ENCODE data around the gene ULK4. TPM values are rescaled to one million over a fixed set of nuclear protein-coding genes. Genes with fewer than 3 reads are reported as not detected.
A peak's percentile ranks its signal among the peaks of the same experiment; 100 is the strongest.

ULK4 gene
- total and polyA plus RNA-seq, 2 of the 8 experiments (the other 6 are each of a cell fraction or from before 2014, with no cell fraction given), result 3.0 to 10.8 TPM

DNA sequence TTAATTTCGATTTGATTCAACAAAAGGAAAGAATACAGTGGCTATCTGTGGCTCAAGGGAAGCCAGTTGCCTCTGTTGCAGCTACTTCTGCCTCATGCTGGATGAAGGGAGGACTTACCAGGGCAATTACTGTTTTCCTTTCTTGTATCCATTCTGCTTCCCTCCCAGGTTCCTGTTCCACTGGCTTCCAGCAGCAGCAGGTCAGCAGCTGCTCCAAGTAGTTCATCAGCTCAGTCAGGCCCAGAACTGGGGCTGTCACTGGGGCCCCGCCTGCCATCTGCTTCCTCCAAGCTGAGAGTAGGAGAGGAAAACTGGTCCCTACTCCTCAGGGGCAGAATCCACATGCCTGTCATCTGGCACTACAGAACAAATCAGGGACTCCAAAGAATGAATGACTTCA lies 48.6 kb upstream of the ULK4 start:
- no peak for FAIRE-seq
- peak overlapping the region in 1 of 4 experiments; percentile 24; a peak in 1 of 7 replicates for H3K9ac ChIP-seq (replicated peaks in 1 of 4; ENCODE audit: extremely low read depth in 1 of 4, low read depth in 3 of 4, low read length in 3 of 4)
- no peaks in the 10 kb centered on the region for H3K9me3 ChIP-seq (ENCODE audit: insufficient read depth in 2 of 2, low read depth in 1 of 2, low read length in 1 of 2)
- H3K4me3 ChIP-seq (ENCODE audit: extremely low read depth in 1 of 4, insufficient read depth in 2 of 4, low read depth in 3 of 4, low read length in 4 of 4), result no peak overlapping the region
- H3K79me2 ChIP-seq (ENCODE audit: control insufficient read depth in 1 of 2, insufficient read depth in 2 of 2, low read length in 2 of 2), result peaks cover 0 to 14% of the 10 kb centered on the region in 2 experiments; a peak in 2 of 4 replicates
- no peak overlapping the region for H2BK15ac ChIP-seq (ENCODE audit: low read length)
- H3K27me3 ChIP-seq (replicated peaks in 1 of 4; ENCODE audit: control insufficient read depth in 3 of 4, extremely low read depth in 1 of 4, insufficient read depth in 3 of 4, low read length in 3 of 4), result peaks cover 0 to 7% (median 4%) of the 10 kb centered on the region in 4 experiments; a peak in 4 of 7 replicates
- no peak for DNase-seq (ENCODE audit: low read depth in 1 of 2, low spot score in 2 of 2)
- no peak overlapping the region for H3K4me2 ChIP-seq (ENCODE audit: insufficient read depth in 1 of 2, low read depth in 2 of 2, low read length in 2 of 2)
- H3K4ac ChIP-seq (replicated peaks; ENCODE audit: insufficient read length, low read depth, low read length), result no peak overlapping the region
- H4K8ac ChIP-seq (ENCODE audit: extremely low read depth, insufficient read depth, low read length), result no peak overlapping the region
- H3K36me3 ChIP-seq (ENCODE audit: control insufficient read depth in 2 of 4, insufficient read depth in 4 of 4, low read length in 3 of 4), result no peaks in the 10 kb centered on the region
- H3K56ac ChIP-seq (replicated peaks; ENCODE audit: insufficient read length, low read depth, low read length), result no peak overlapping the region
- CTCF ChIA-PET (ENCODE audit: partially characterized antibody), result interaction anchor here (0.7 to 6.1 kb wide), 9 partner anchors 12 to 110 kb away, joined by 3 to 42 read pairs (median 4); no protein-coding TSS in a partner anchor
- peaks cover 2 to 6% of the 10 kb centered on the region in 2 experiments for H4K20me1 ChIP-seq (replicated peaks in 1 of 2; ENCODE audit: control insufficient read depth in 1 of 2, insufficient read depth in 2 of 2, low read length in 2 of 2)
- no peak overlapping the region for H3K23ac ChIP-seq (ENCODE audit: insufficient read length)
- no peak overlapping the region for H2BK120ac ChIP-seq (replicated peaks; ENCODE audit: low read depth, low read length)
- no peak overlapping the region for H2BK20ac ChIP-seq (ENCODE audit: low read length)
- no peak overlapping the region for H3K14ac ChIP-seq (ENCODE audit: insufficient read length)
- WGBS, 2 experiments (ENCODE audit: extremely low coverage in 1 of 2, insufficient coverage in 1 of 2, insufficient read length in 1 of 2, insufficient replicate concordance in 2 of 2, low coverage in 1 of 2, low lambda C conversion rate in 2 of 2, missing lambda C conversion rate in 1 of 2), result 84% methylated on average over 2 of the region's 2 CpGs; no CpG with 5 or more reads in 1 of the 2 experiments
- no peak overlapping the region for H2AK5ac ChIP-seq (ENCODE audit: low read depth, low read length)
- no peak overlapping the region for H2BK12ac ChIP-seq (ENCODE audit: low read depth, low read length)
- no peak overlapping the region for H3K27ac ChIP-seq (ENCODE audit: low read depth, low read length)
- H3K4me1 ChIP-seq (replicated peaks in 1 of 4; ENCODE audit: control insufficient read depth in 3 of 4, insufficient read depth in 4 of 4, low read length in 3 of 4), result peaks cover 5 to 7% (median 6%) of the 10 kb centered on the region in 4 experiments; a peak in 6 of 7 replicates
- POLR2A ChIA-PET (ENCODE audit: partially characterized antibody), result interaction anchor here (1.0 to 1.6 kb wide), 2 partner anchors 14 to 18 kb away, joined by 3 to 4 read pairs; no protein-coding TSS in a partner anchor
- no peak overlapping the region for H4K91ac ChIP-seq (replicated peaks; ENCODE audit: insufficient read length, low read length)
- H3K79me1 ChIP-seq (ENCODE audit: low read depth, low read length), result no peaks in the 10 kb centered on the region
- no peak overlapping the region for H3K18ac ChIP-seq (ENCODE audit: extremely low read depth, low read length)
- H4K5ac ChIP-seq (ENCODE audit: insufficient read length, low read depth, low read length), result no peak overlapping the region
- no peak overlapping the region for H2BK5ac ChIP-seq (ENCODE audit: low read depth, low read length)
- no peak overlapping the region for H2AFZ ChIP-seq (ENCODE audit: low read length)
- H3K23me2 ChIP-seq (ENCODE audit: low read depth, low read length), result peaks cover 15% of the 10 kb centered on the region
- TF ChIP-seq RNF2 (IDR thresholded peaks at IDR 0.05; ENCODE audit: borderline replicate concordance, low read depth, low read length, missing control alignments, poor library complexity, severe bottlenecking) (no peak), SIRT6 (IDR thresholded peaks at IDR 0.05; ENCODE audit: low read length) (no peak), CBX8 (IDR thresholded peaks at IDR 0.05; ENCODE audit: borderline replicate concordance, low read depth, low read length) (no peak), TAF1 (IDR thresholded peaks at IDR 0.05; ENCODE audit: low read depth, low read length) (no peak), PHF8 (conservative IDR thresholded peaks at IDR 0.05; ENCODE audit: low read depth, low read length) (no peak), RAD21 (IDR thresholded peaks at IDR 0.05 in 1 of 2, conservative IDR thresholded peaks at IDR 0.05 in 1 of 2; ENCODE audit: low read depth in 2 of 2, low read length in 2 of 2) (no peak), SIN3A (conservative IDR thresholded peaks at IDR 0.05 in 1 of 2, IDR thresholded peaks at IDR 0.05 in 1 of 2; ENCODE audit: low read depth in 1 of 2, low read length in 2 of 2) (no peak), SRF (IDR thresholded peaks at IDR 0.05; ENCODE audit: low read depth, low read length) (no peak), CBX5 (IDR thresholded peaks at IDR 0.05; ENCODE audit: low read depth, low read length) (no peak), CEBPB (IDR thresholded peaks at IDR 0.05; ENCODE audit: low read depth, low read length) (no peak), KDM4A (IDR thresholded peaks at IDR 0.05; ENCODE audit: low read depth, low read length, severe bottlenecking) (no peak), BACH1 (IDR thresholded peaks at IDR 0.05; ENCODE audit: low read length) (no peak), CREB1 (IDR thresholded peaks at IDR 0.05) (no peak), HDAC6 (IDR thresholded peaks at IDR 0.05; ENCODE audit: low read depth, low read length) (no peak)

All from H1 (cell line).